GM23338 (cell line): ENCODE data around the gene NTN4. TPM values are rescaled to one million over a fixed set of nuclear protein-coding genes. Genes with fewer than 3 reads are reported as not detected.

Source experiments
- ATAC-seq: fragments of 200-7000 bp; cut with Tn5 transposase; 3 replicates; pipeline ENCODE4 v1.9.1; 2020
- DNase-seq: peaks from one replicate; pipeline ENCODE4 v3.0.0-alpha.2; 2015; ENCODE audit warnings: low spot score
- H2AFZ ChIP-seq: fragments of 200-600 bp; sonication (generic); 2 replicates; pipeline ENCODE4 v1.8.0; 2016; ENCODE audit warnings: antibody characterized with exemption, mild to moderate bottlenecking, moderate library complexity
- H3F3A ChIP-seq: fragments of 200-600 bp; sonication (generic); replicated peaks from 2 replicates; pipeline ENCODE4 v1.8.0; 2017; ENCODE audit warnings: antibody characterized with exemption, mixed run types, low read depth
- H3K27ac ChIP-seq: fragments of 200-600 bp; sonication (generic); 2 replicates; pipeline ENCODE4 v1.6.1; 2016; ENCODE audit warnings: low read depth
- H3K27me3 ChIP-seq: fragments of 200-600 bp; sonication (generic); 2 replicates; pipeline ENCODE4 v1.8.0; 2016; ENCODE audit warnings: mild to moderate bottlenecking, mixed run types, moderate library complexity; ENCODE audit not compliant: insufficient read depth
- H3K36me3 ChIP-seq: fragments of 200-600 bp; sonication (generic); 2 replicates; pipeline ENCODE4 v1.8.0; 2016; ENCODE audit warnings: mild to moderate bottlenecking; ENCODE audit not compliant: insufficient read depth
- H3K4me1 ChIP-seq: fragments of 200-600 bp; sonication (generic); 2 replicates; pipeline ENCODE4 v1.8.0; 2016; ENCODE audit warnings: mild to moderate bottlenecking, moderate library complexity; ENCODE audit not compliant: insufficient read depth
- H3K4me2 ChIP-seq: fragments of 200-600 bp; sonication (generic); 2 replicates; pipeline ENCODE4 v1.7.1; 2017; ENCODE audit warnings: mixed run types
- H3K4me3 ChIP-seq: fragments of 200-600 bp; sonication (generic); 2 replicates; pipeline ENCODE4 v1.6.1; 2016; ENCODE audit warnings: mixed run types
- H3K79me2 ChIP-seq: fragments of 200-600 bp; sonication (generic); replicated peaks from 2 replicates; pipeline ENCODE4 v1.8.0; 2017; ENCODE audit warnings: mild to moderate bottlenecking; ENCODE audit not compliant: insufficient read depth
- H3K9me2 ChIP-seq: fragments of 200-600 bp; sonication (generic); 2 replicates; pipeline ENCODE4 v1.8.0; 2017; ENCODE audit not compliant: insufficient read depth
- H4K20me1 ChIP-seq: fragments of 200-600 bp; sonication (generic); replicated peaks from 2 replicates; pipeline ENCODE4 v1.8.0; 2017; ENCODE audit warnings: mild to moderate bottlenecking; ENCODE audit not compliant: insufficient read depth
- H3K27ac Mint-ChIP-seq: 2 replicates; pipeline ENCODE4 v1.8.0; 2020; ENCODE audit warnings: inconsistent platforms, mild to moderate bottlenecking, moderate library complexity, mixed read lengths
- H3K27me3 Mint-ChIP-seq: 3 replicates; pipeline ENCODE4 v1.8.0; 2022; ENCODE audit warnings: low read depth, mild to moderate bottlenecking, moderate library complexity, mixed read lengths, inconsistent platforms; ENCODE audit not compliant: insufficient read depth, poor library complexity
- H3K36me3 Mint-ChIP-seq: 3 replicates; pipeline ENCODE4 v1.8.0; 2021; ENCODE audit warnings: low read depth, mild to moderate bottlenecking, inconsistent platforms, moderate library complexity, mixed read lengths
- H3K4me1 Mint-ChIP-seq: 3 replicates; pipeline ENCODE4 v1.8.0; 2020; ENCODE audit warnings: mild to moderate bottlenecking, inconsistent platforms, mixed read lengths
- H3K4me3 Mint-ChIP-seq: 3 replicates; pipeline ENCODE4 v1.8.0; 2021; ENCODE audit warnings: moderate library complexity, mild to moderate bottlenecking, inconsistent platforms, mixed read lengths
- H3K9me3 Mint-ChIP-seq: 3 replicates; pipeline ENCODE4 v1.8.0; 2020; ENCODE audit warnings: moderate library complexity, mild to moderate bottlenecking, inconsistent platforms, mixed read lengths
- CREB1 ChIP-seq: fragments of 250-450 bp; sonication (Bioruptor Pico); IDR thresholded peaks from 2 replicates; pipeline ENCODE4 v1.5.0; 2020; ENCODE audit warnings: low read depth, mild to moderate bottlenecking, moderate library complexity
- CTCF ChIP-seq, 2 experiments: fragments of 200-600 bp in 1 of 2; sonication (generic) in 1 of 2; conservative IDR thresholded peaks; 2 replicates each; pipeline versions ENCODE4 v1.5.1 to v1.6.1; 2016 to 2017; ENCODE audit warnings: antibody characterized with exemption in 2 of 2, low read depth in 2 of 2, mild to moderate bottlenecking in 2 of 2, moderate library complexity in 1 of 2
- ETS1 ChIP-seq: IDR thresholded peaks from 2 replicates; pipeline ENCODE4 v1.6.1; 2016; ENCODE audit warnings: antibody characterized with exemption
- EZH2phosphoT487 ChIP-seq: fragments of 200-600 bp; sonication (generic); IDR thresholded peaks from one replicate; pipeline ENCODE4 v1.8.1; 2018; ENCODE audit warnings: antibody characterized with exemption; ENCODE audit not compliant: unreplicated experiment
- JUNB ChIP-seq: IDR thresholded peaks from one replicate; pipeline ENCODE4 v1.6.1; 2016; ENCODE audit warnings: antibody characterized with exemption; ENCODE audit not compliant: unreplicated experiment
- NANOG ChIP-seq: IDR thresholded peaks from 2 replicates; pipeline ENCODE4 v1.6.1; 2016; ENCODE audit warnings: antibody characterized with exemption, borderline replicate concordance
- REST ChIP-seq: IDR thresholded peaks from one replicate; pipeline ENCODE4 v1.6.1; 2018; ENCODE audit warnings: antibody characterized with exemption; ENCODE audit not compliant: unreplicated experiment
- ZNF114 ChIP-seq: fragments of 250-450 bp; sonication (Bioruptor Pico); IDR thresholded peaks from 2 replicates; pipeline ENCODE4 v1.5.0; 2020; ENCODE audit warnings: mild to moderate bottlenecking, moderate library complexity
- ZNF462 ChIP-seq: fragments of 250-450 bp; sonication (Bioruptor Pico); IDR thresholded peaks from 2 replicates; pipeline ENCODE4 v1.5.0; 2020; ENCODE audit warnings: mild to moderate bottlenecking, moderate library complexity
- polyA plus RNA-seq: library from polyadenylated mRNA; unstranded; fragments of >200 nt; fragmentation: Nextera tagmentation; extraction: Ambion mirVana; gene quantifications from 2 replicates; pipeline ENCODE4 v1.2.1, GENCODE V29; 2016
- total RNA-seq: library from RNA; depleted of rRNA; stranded (reverse); fragments of >200 nt; shearing (Covaris generic); gene quantifications from 2 replicates; pipeline ENCODE4 v1.2.3, GENCODE V29; 2014

NTN4 gene
- total and polyA plus RNA-seq, 2 experiments from 2014 or later, result 1.5 to 3.8 TPM

GRCh38 chr12:95726903-95727302 is 63.7 kb downstream of the NTN4 start:
- no peak overlapping the region for H3K4me3 Mint-ChIP-seq
- Histone ChIP-seq H2AFZ (no peak overlapping the region), H3F3A (no peaks in the 10 kb centered on the region), H3K79me2 (no peaks in the 10 kb centered on the region), H3K9me2 (no peaks in the 10 kb centered on the region), H3K36me3 (0 out of 2 replicates have a peak, but pooled peaks cover 5% of the 10 kb centered on the region), H3K4me2 (no peak overlapping the region), H3K4me1 (0 out of 2 replicates have a peak, but pooled peaks cover 7% of the 10 kb centered on the region), H3K27ac (no peak overlapping the region), H4K20me1 (no peaks in the 10 kb centered on the region), H3K4me3 (no peak overlapping the region), H3K27me3 (no peaks in the 10 kb centered on the region)
- TF ChIP-seq ETS1 (no peak), NANOG (no peak), ZNF114 (no peak)
- peaks cover 7% of the 10 kb centered on the region; the same call in 2 of the 3 replicates for H3K4me1 Mint-ChIP-seq
- no peak for DNase-seq
- H3K27ac Mint-ChIP-seq, result no peak overlapping the region
- ATAC-seq, result no peak
- peaks cover 14% of the 10 kb centered on the region for H3K9me3 Mint-ChIP-seq
- peaks cover 15% of the 10 kb centered on the region; the same call in 2 of the 3 replicates for H3K36me3 Mint-ChIP-seq
- peaks cover 1% of the 10 kb centered on the region for H3K27me3 Mint-ChIP-seq

DNA sequence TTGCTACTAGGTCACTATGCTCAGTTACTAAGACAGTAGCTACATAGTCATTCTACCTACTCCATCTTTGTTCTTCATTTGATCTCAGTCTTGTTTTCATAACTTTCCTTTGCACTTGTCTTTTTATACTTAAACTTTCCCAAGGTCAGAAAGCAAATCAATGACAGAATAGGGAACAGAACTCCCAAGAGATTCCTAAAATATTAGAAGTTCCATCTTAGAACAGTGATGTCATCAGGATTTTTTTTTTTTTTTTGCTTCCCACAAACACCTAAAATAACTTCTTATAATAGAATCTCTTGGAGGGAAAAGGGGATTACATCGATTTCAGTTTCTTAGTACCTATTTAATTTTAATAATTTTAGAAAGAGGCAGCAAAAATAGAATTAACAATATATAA is 65.8 kb downstream of the NTN4 start:
- peaks cover 9% of the 10 kb centered on the region for H3K4me1 Mint-ChIP-seq
- no peak overlapping the region for H3K4me3 Mint-ChIP-seq
- peaks cover 1% of the 10 kb centered on the region for H3K27me3 Mint-ChIP-seq
- H3K27ac Mint-ChIP-seq, result no peak overlapping the region
- H4K20me1 ChIP-seq, result no peaks in the 10 kb centered on the region
- H3K4me2 ChIP-seq, result no peak overlapping the region
- H3K4me1 ChIP-seq, result peaks cover 11% of the 10 kb centered on the region; the same call in 1 of the 2 replicates
- H3K4me3 ChIP-seq, result no peak overlapping the region
- no peak overlapping the region for H3K27ac ChIP-seq
- H3F3A ChIP-seq, result no peaks in the 10 kb centered on the region
- H3K9me3 Mint-ChIP-seq, result peaks cover 14% of the 10 kb centered on the region
- peaks cover 15% of the 10 kb centered on the region; the same call in 2 of the 3 replicates for H3K36me3 Mint-ChIP-seq
- H3K79me2 ChIP-seq, result no peaks in the 10 kb centered on the region
- H2AFZ ChIP-seq, result no peak overlapping the region
- no peaks in the 10 kb centered on the region for H3K9me2 ChIP-seq
- ATAC-seq, result no peak
- 0 out of 2 replicates have a peak, but pooled peaks cover 5% of the 10 kb centered on the region for H3K36me3 ChIP-seq
- no peaks in the 10 kb centered on the region for H3K27me3 ChIP-seq
- DNase-seq, result no peak
- TF ChIP-seq EZH2phosphoT487, result no peak
- no peak for TF ChIP-seq NANOG
- no peak for TF ChIP-seq CTCF (conservative IDR thresholded peaks at IDR 0.05; ENCODE audit: low read depth in 2 of 2)
- no peak for TF ChIP-seq ZNF462 (CRISPR knock-in tag)
- TF ChIP-seq REST, result no peak
- TF ChIP-seq ZNF114, result no peak
- no peak for TF ChIP-seq CREB1 (CRISPR knock-in tag)
- TF ChIP-seq JUNB, result no peak
